Hair follicular keratinocyte (primary cell): ENCODE measurements around the gene TXNDC2. TPM values are rescaled to one million over a fixed set of nuclear protein-coding genes. Genes with fewer than 3 reads are reported as not detected.

Source experiments
- total RNA-seq: library from RNA; depleted of rRNA; stranded (reverse); fragments of >200 nt; gene quantifications from 2 replicates; pipeline ENCODE4 v1.2.3, GENCODE V29; 2015

TXNDC2 gene
- total RNA-seq = 0.34 TPM in 1 of 2 replicates, not detected in the other

GRCh38 chr18:9885170-9886004 lies at the start of gene TXNDC2:
Gene TXNDC2 (plus strand): TSS chr18:9885973. CDS start chr18:9886681, 708 bp downstream.

GRCh38 chr18:9913526-9914333 lies 28.0 kb downstream of the TXNDC2 start, which contains the start of gene VAPA:
Gene VAPA (plus strand): TSS chr18:9914016. CDS start chr18:9914257, 241 bp downstream.

Other genes with a start within 250 kb of the TXNDC2 start
- gene RAB31, start 177.7 kb upstream of the TXNDC2 start, total RNA-seq = 25.5 and 30.4 TPM in 2 replicates
- gene VAPA, start 28.0 kb downstream of the TXNDC2 start, total RNA-seq = 191 and 196 TPM in 2 replicates